ENCODE results near the gene FAAP100.
A peak's percentile ranks its signal among the peaks of the same experiment; 100 is the strongest.

Gene FAAP100

GRCh38 chr17:81568416-81568815, 16.3 kb upstream of the FAAP100 start:
- H3K4me3 ChIP-seq (ENCODE audit: low read length) = no peak overlapping the region
- no peak for TF ChIP-seq ZNF274 (IDR thresholded peaks at IDR 0.05; ENCODE audit: low read depth, low read length)

GRCh38 chr17:81567191-81567590, 15.0 kb upstream of the FAAP100 start:
- H3K4me3 ChIP-seq (ENCODE audit: low read length) = no peak overlapping the region
- no peak for TF ChIP-seq ZNF274 (IDR thresholded peaks at IDR 0.05; ENCODE audit: low read depth, low read length)

- no peak for TF ChIP-seq ZNF274 (IDR thresholded peaks at IDR 0.05; ENCODE audit: low read depth, low read length)
- H3K4me3 ChIP-seq (ENCODE audit: low read length) = no peak overlapping the region
These were observed 14.4 kb upstream of the FAAP100 start for GRCh38 chr17:81566461-81567126.

GRCh38 chr17:81565231-81565630, 13.1 kb upstream of the FAAP100 start:
- TF ChIP-seq ZNF274 (IDR thresholded peaks at IDR 0.05; ENCODE audit: low read depth, low read length) = no peak
- no peak overlapping the region for H3K4me3 ChIP-seq (ENCODE audit: low read length)

DNA sequence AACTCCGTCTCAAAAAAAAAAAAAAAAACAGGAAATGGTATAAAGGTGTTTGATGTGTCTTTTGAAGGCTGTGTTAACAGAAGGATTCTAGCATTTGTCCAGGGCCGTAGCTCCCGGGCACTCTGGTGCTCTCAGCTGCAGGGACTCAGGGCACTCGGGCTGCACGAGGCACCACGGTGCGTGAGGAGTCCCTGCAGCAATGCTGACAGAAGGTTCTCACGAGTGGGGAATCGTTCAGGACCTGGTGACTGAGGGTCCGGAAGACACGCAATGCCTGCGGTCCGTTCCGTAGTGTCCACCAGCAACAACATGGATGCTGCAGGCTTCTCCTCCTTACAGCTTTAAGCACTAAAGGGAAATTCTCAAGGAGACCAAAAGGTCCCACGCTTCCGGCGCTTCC, 12.6 kb upstream of the FAAP100 start:
- no peak overlapping the region for H3K4me3 ChIP-seq (ENCODE audit: low read length)
- no peak for TF ChIP-seq ZNF274 (IDR thresholded peaks at IDR 0.05; ENCODE audit: low read depth, low read length)

- TF ChIP-seq ZNF274 (IDR thresholded peaks at IDR 0.05; ENCODE audit: low read depth, low read length) = no peak
- no peak overlapping the region for H3K4me3 ChIP-seq (ENCODE audit: low read length)
These were observed 11.9 kb upstream of the FAAP100 start for GRCh38 chr17:81563861-81564586.

GRCh38 chr17:81561494-81561885, 9.3 kb upstream of the FAAP100 start:
- H3K4me3 ChIP-seq (ENCODE audit: low read length) = no peak overlapping the region; the same call in 1 of the 2 replicates
- no peak for TF ChIP-seq ZNF274 (IDR thresholded peaks at IDR 0.05; ENCODE audit: low read depth, low read length)

GRCh38 chr17:81558941-81559806, 7.0 kb upstream of the FAAP100 start:
- no peak for TF ChIP-seq ZNF274 (IDR thresholded peaks at IDR 0.05; ENCODE audit: low read depth, low read length)
- H3K4me3 ChIP-seq (ENCODE audit: low read length) = no peak overlapping the region

GRCh38 chr17:81558115-81558468, 5.9 kb upstream of the FAAP100 start:
- no peak for TF ChIP-seq ZNF274 (IDR thresholded peaks at IDR 0.05; ENCODE audit: low read depth, low read length)
- no peak overlapping the region for H3K4me3 ChIP-seq (ENCODE audit: low read length)

DNA sequence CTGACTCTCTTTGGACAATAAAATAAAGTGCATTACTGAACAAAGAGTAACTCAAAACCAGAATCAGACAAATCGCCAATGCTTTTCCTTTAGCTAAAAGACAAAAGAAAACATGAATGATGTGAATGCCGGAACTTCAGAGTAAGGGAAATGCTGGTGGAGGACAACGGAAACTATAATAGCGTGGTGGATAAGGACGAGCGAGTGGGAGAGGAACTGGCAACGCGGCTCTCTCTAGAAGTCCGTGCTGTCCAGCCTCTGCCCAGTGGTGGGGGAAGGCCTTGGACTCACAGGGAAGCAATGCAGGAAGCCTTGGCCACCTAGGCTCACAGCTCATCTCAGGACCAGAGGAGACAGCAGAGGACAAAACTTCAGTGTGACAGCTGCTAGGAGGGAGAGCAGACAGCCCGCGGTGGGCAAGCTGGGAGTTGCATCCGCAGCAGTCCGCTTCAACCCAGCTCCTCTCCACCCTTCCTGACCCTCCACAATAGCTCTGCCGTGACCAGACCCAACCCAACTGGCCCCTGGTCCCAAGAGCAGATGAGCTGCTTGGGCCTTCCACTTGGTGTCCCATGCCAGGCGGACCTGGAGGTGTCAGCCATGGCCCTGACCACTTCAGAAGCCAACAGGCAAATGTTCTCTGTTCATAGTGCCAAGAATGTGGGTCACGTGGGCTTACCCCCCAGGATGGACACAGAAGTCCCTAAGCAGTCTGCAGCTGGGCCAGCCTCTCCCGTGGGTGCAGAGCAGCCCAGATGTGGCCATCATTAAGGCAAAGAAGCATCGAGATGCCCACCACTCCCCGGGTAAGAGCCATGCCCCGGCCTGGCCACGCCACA, 5.3 kb upstream of the FAAP100 start:
- TF ChIP-seq ZNF274 (IDR thresholded peaks at IDR 0.05; ENCODE audit: low read depth, low read length) = no peak
- H3K4me3 ChIP-seq (ENCODE audit: low read length) = no peak overlapping the region

- no peak for TF ChIP-seq ZNF274 (IDR thresholded peaks at IDR 0.05; ENCODE audit: low read depth, low read length)
- no peak overlapping the region for H3K4me3 ChIP-seq (ENCODE audit: low read length)
These were observed 4.7 kb upstream of the FAAP100 start for GRCh38 chr17:81556863-81557262.

GRCh38 chr17:81556175-81556691, 4.1 kb upstream of the FAAP100 start:
- H3K4me3 ChIP-seq (ENCODE audit: low read length) = no peak overlapping the region
- no peak for TF ChIP-seq ZNF274 (IDR thresholded peaks at IDR 0.05; ENCODE audit: low read depth, low read length)

- peak overlapping the region; percentile 75; the same call in 1 of the 2 replicates for H3K4me3 ChIP-seq (ENCODE audit: low read length)
- no peak for TF ChIP-seq ZNF274 (IDR thresholded peaks at IDR 0.05; ENCODE audit: low read depth, low read length)
These were observed 1.5 kb upstream of the FAAP100 start for GRCh38 chr17:81553616-81554181.

Measured in GM08714 (cell line).